Measurements from ENCODE around the gene NAALADL2. TPM values are rescaled to one million over a fixed set of nuclear protein-coding genes. Genes with fewer than 3 reads are reported as not detected.

NAALADL2 gene
- total RNA-seq (4.0 TPM in 2 replicates), polyA plus RNA-seq (0.86 and 1.1 TPM in 2 replicates), polyA minus RNA-seq (3.4 and 6.9 TPM in 2 replicates), Bru-seq, nascent RNA (percentile 35 among the genes with signal in this experiment), BruChase-seq, experiment 1, labeled RNA remaining after a 6-hour chase (percentile 24 among the genes with signal in this experiment), BruChase-seq, experiment 2, labeled RNA remaining after a 2-hour chase (percentile 28 among the genes with signal in this experiment)
- polyA plus RNA-seq (2011; cell fraction: cytosol; rRNA removed), result 0.85 and 0.95 TPM in 2 replicates
- polyA plus RNA-seq (2011; cell fraction: nucleus; rRNA removed), result 4.3 and 8.9 TPM in 2 replicates
- 0.71 and 3.5 TPM in 2 replicates for polyA plus RNA-seq (2012)
- not detected for polyA minus RNA-seq (2011; cell fraction: cytosol; rRNA and poly(A)+ RNA removed)
- polyA minus RNA-seq (2011; cell fraction: nucleus; rRNA and poly(A)+ RNA removed), result 31.7 and 33.1 TPM in 2 replicates
- long read RNA-seq, partial matches to known transcripts, result 0 of 7 reads
- long read RNA-seq, other reads (novel, unspliced or antisense), result 4 of 7 reads

- no peaks in the 10 kb centered on the region for H3K4me1 ChIP-seq (ENCODE audit: control insufficient read depth, extremely low read depth, insufficient read depth, low read length)
- TF ChIP-seq POLR2A (IDR thresholded peaks at IDR 0.05; ENCODE audit: low read depth, low read length) (no peak), EZH2 (IDR thresholded peaks at IDR 0.05; ENCODE audit: borderline replicate concordance, low read depth, low read length, severe bottlenecking) (no peak), GATA2 (IDR thresholded peaks at IDR 0.05; ENCODE audit: insufficient read depth, insufficient read length, low read depth, low read length) (no peak), CTCF (IDR thresholded peaks at IDR 0.05; ENCODE audit: extremely low read depth in 1 of 2, insufficient read depth in 1 of 2, low read depth in 1 of 2, low read length in 2 of 2) (no peak)
- CTCF ChIA-PET, result interaction anchor here (0.5 to 1.3 kb wide), 2 partner anchors 13 to 323 kb away, joined by 3 read pairs; no protein-coding TSS in a partner anchor
- no peaks in the 10 kb centered on the region for H3K9me3 ChIP-seq (replicated peaks; ENCODE audit: control insufficient read depth, insufficient read depth, low read length)
- no peak within 1 kb of the TSS for H2AFZ ChIP-seq (ENCODE audit: low read depth, low read length)
- H3K27me3 ChIP-seq (ENCODE audit: control insufficient read depth in 2 of 2, insufficient read depth in 2 of 2, low read length in 2 of 2), result no peaks in the 10 kb centered on the region
- no peak for DNase-seq (ENCODE audit: low read depth, low spot score)
- H4K20me1 ChIP-seq (replicated peaks; ENCODE audit: control insufficient read depth, extremely low read depth, insufficient read depth, low read length), result no peaks in the 10 kb centered on the region
- no peak within 1 kb of the TSS for H3K4me3 ChIP-seq (replicated peaks in 1 of 3; ENCODE audit: insufficient read depth in 1 of 3, low read depth in 1 of 3, low read length in 3 of 3)
- no peak for FAIRE-seq
- POLR2A ChIA-PET, result no interaction called here
- no peak within 1 kb of the TSS for H3K27ac ChIP-seq (ENCODE audit: insufficient read depth, low read depth, low read length)
- no peaks in the 10 kb centered on the region for H3K9me1 ChIP-seq (replicated peaks; ENCODE audit: control insufficient read depth, extremely low read depth, insufficient read depth, low read length)
- H3K36me3 ChIP-seq (ENCODE audit: control insufficient read depth in 2 of 2, extremely low read depth in 1 of 2, insufficient read depth in 2 of 2, low read length in 2 of 2), result no peaks in the 10 kb centered on the region
- H3K79me2 ChIP-seq (ENCODE audit: control insufficient read depth, insufficient read depth, low read length), result no peaks in the 10 kb centered on the region
- H3K9ac ChIP-seq (replicated peaks; ENCODE audit: extremely low read depth, insufficient read depth, low read length), result no peak within 1 kb of the TSS
- H3K4me2 ChIP-seq (ENCODE audit: insufficient read depth, low read length), result no peak within 1 kb of the TSS
- no TSS peak for BruUV-seq (replicated peaks)
- intact Hi-C loops (cut with micrococcal nuclease), result no loop called here
- dilution Hi-C loops (cut with MboI; ENCODE audit: extremely low pct_ligation_motif_present, low sequenced_read_pairs), result no loop called here
Measured at GRCh38 chr3:174859114-174859735, at the start of gene NAALADL2. Gene NAALADL2, plus strand, starts transcription at chr3:174859334.

Data from endothelial cell of umbilical vein (primary cell).